ENCODE results near the gene NUTM1. TPM values are rescaled to one million over a fixed set of nuclear protein-coding genes. Genes with fewer than 3 reads are reported as not detected.
A peak's percentile ranks its signal among the peaks of the same experiment; 100 is the strongest.

NUTM1 gene
- total RNA-seq, 2 donors from 2014 or later = not detected

GRCh38 chr15:34311563-34311962 is 31.6 kb upstream of the NUTM1 start:
- no peak for TF ChIP-seq CTCF (IDR thresholded peaks at IDR 0.05)
- intact Hi-C loops (cut with DNase I) = no loop called here
- H3K36me3 ChIP-seq = no peaks in the 10 kb centered on the region

DNA sequence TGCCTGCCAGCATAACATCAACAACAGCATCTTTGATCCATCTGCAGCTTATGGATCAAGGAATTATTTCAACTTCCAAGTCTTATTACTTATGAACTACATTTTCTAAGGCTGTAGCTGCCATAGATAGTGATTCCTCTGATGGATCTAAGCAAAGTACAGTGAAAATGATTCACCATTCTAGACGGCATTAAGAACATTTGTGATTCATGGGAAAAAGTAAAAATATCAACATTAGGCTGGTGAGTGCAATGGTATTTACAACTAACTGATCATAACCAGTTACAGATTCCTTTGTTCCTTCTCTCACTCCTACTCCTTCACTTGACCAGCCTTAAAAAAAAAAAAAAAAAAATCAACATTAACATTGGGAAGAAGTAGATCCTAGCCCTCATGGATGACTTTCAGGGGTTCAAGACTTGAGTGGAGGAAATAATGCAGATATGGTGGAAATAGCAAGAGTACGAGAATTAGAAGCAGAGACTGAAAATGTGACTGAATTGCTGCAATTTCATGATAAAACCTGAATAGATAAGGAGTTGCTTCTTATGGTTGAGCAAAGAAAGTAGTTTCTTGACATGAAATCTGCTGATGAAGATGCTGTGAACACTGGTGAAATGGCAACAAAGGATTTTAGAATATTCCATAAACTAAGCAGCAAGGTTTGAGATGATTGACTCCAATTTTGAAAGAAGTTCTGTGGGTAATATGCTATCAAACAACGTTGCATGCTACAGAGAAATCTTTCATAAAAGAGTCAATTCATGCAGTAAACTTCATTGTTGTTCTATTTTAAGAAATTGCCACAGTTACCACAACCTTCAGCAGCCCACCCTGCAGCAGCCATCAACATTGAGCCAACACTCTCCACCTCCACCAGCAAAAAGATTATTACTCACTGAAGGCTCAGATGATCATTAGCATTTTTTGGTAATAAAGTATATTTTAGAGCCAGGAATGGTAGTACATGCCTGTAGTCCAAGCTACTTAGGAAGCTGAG is 28.3 kb upstream of the NUTM1 start:
- Histone ChIP-seq H3K27ac (no peak overlapping the region), H3K9me3 (no peaks in the 10 kb centered on the region), H3K9ac (ENCODE audit: low read depth in 2 of 2, low read length in 2 of 2) (no peak overlapping the region), H3K4me1 (no peaks in the 10 kb centered on the region), H3K36me3 (no peaks in the 10 kb centered on the region), H3K4me3 (no peak overlapping the region), H3K27me3 (no peaks in the 10 kb centered on the region)
- DNase-seq = no peak
- TF ChIP-seq CTCF (IDR thresholded peaks at IDR 0.05) = no peak
- intact Hi-C loops (cut with DNase I) = no loop called here

More at GRCh38 chr15:34311563-34311962, 31.6 kb upstream of the NUTM1 start:
- no peak for DNase-seq
- Histone ChIP-seq H3K4me1 (no peaks in the 10 kb centered on the region), H3K27me3 (no peaks in the 10 kb centered on the region), H3K27ac (no peak overlapping the region), H3K9me3 (no peaks in the 10 kb centered on the region), H3K4me3 (no peak overlapping the region), H3K9ac (ENCODE audit: low read depth in 2 of 2, low read length in 2 of 2) (no peak overlapping the region)

DNA sequence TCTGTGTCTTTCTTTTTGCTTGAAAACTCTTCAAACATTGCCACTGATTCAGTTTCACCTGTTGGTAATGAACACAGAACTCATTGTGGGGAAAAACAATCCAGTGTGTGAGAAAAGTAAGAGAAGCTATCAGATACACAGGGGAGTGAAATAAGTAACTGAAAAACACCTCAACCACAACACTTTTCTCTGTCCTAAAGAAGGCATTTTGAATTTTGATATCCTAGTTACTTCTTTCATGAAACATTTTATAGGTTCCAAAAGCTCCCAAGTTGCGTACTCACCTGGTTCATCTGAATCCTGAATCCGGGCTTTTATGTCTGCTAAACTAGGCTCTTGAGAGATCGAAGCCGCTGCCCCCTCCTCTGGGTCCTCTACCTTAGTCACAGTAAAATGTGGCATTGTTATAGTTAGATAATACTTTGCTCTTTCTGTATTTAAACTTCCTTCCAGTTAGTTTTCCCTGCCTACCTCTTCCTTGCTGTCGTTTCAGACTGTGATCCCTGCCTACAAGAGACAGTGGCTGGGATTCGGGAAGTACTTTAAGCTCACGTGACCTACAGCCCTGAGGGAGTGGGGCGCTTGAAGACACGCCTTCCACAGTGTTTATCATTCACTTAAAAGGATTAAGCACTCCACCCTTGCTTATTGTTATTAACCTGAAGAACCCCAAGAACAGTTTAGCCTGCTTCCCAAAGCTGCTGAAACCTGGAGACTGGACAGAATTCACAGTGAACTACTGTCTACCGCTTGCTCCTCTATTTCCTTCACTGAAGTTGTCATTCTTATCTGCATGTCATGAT is 24.6 kb upstream of the NUTM1 start:
- Histone ChIP-seq H3K4me3 (peak overlapping the region; percentile 43), H3K36me3 (no peaks in the 10 kb centered on the region), H3K9me3 (no peaks in the 10 kb centered on the region), H3K4me1 (no peaks in the 10 kb centered on the region), H3K27ac (peak overlapping the region; percentile 79), H3K27me3 (no peaks in the 10 kb centered on the region), H3K9ac (ENCODE audit: low read depth in 2 of 2, low read length in 2 of 2) (peak overlapping the region; percentile 28 to 80)
- DNase-seq = peak; percentile 87
- intact Hi-C loops (cut with DNase I) = no loop called here
- TF ChIP-seq CTCF (IDR thresholded peaks at IDR 0.05) = no peak

GRCh38 chr15:34323217-34323616 is 19.9 kb upstream of the NUTM1 start:
- intact Hi-C loops (cut with DNase I) = no loop called here
- H3K9ac ChIP-seq (ENCODE audit: low read depth in 2 of 2, low read length in 2 of 2) = no peak overlapping the region
- no peak for TF ChIP-seq CTCF (IDR thresholded peaks at IDR 0.05)
- no peaks in the 10 kb centered on the region for H3K36me3 ChIP-seq
- no peaks in the 10 kb centered on the region for H3K9me3 ChIP-seq
- H3K27me3 ChIP-seq = no peaks in the 10 kb centered on the region
- no peak overlapping the region for H3K4me3 ChIP-seq
- no peak overlapping the region for H3K27ac ChIP-seq
- no peak for DNase-seq
- no peaks in the 10 kb centered on the region for H3K4me1 ChIP-seq

DNA sequence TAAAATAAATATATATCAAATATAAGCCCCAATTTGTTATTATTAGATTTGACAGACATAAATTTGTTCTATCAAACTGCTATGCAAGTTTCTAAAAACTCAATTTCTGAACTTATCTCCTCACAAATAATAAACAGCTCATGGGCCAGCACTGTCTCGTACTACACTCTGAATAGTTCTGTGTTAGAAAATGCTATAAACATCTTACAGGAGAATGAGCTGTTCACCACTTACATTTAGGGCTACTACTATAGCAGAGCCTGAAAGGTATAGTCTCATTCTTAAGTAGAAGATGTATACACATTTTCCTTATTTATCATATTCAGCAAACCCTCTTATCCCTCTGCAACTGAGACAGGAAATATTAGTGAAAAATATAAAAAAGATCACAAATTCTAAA is 18.2 kb upstream of the NUTM1 start:
- DNase-seq = no peak
- no peaks in the 10 kb centered on the region for H3K9me3 ChIP-seq
- H3K27ac ChIP-seq = no peak overlapping the region
- H3K4me3 ChIP-seq = no peak overlapping the region
- no peak overlapping the region for H3K9ac ChIP-seq (ENCODE audit: low read depth in 2 of 2, low read length in 2 of 2)
- no peak for TF ChIP-seq CTCF (IDR thresholded peaks at IDR 0.05)
- no peaks in the 10 kb centered on the region for H3K4me1 ChIP-seq
- intact Hi-C loops (cut with DNase I) = no loop called here
- H3K27me3 ChIP-seq = no peaks in the 10 kb centered on the region
- no peaks in the 10 kb centered on the region for H3K36me3 ChIP-seq

All from colonic mucosa (tissue), 4 donors.